HEK293T (cell line): Measurements from ENCODE around the gene P2RX7.

Experiments
- CTCF ChIA-PET: fragments of 350-600 bp; formaldehyde crosslinking; extraction: SDS; loops from one replicate; lab custom pipeline; 2021; ENCODE audit warnings: antibody characterized with exemption, inconsistent platforms; lab: Yijun Ruan, JAX
- POLR2A ChIA-PET: fragments of 350-600 bp; formaldehyde crosslinking; extraction: SDS; loops from one replicate; lab custom pipeline; 2020; ENCODE audit warnings: antibody characterized with exemption, inconsistent platforms; lab: Yijun Ruan, JAX
- DNase-seq: peaks from one replicate; pipeline ENCODE4 v3.0.0; 2012; ENCODE audit warnings: mixed read lengths; ENCODE audit errors: extremely low spot score
- ARNT ChIP-seq: fragments of 450-650 bp; IDR thresholded peaks from 2 replicates; pipeline ENCODE4 v1.6.1; 2017; ENCODE audit warnings: mild to moderate bottlenecking
- BHLHE40 ChIP-seq: fragments of 450-650 bp; IDR thresholded peaks from 2 replicates; pipeline ENCODE4 v1.6.1; 2016; ENCODE audit warnings: mild to moderate bottlenecking, moderate library complexity, borderline replicate concordance
- CTBP1 ChIP-seq: fragments of 450-650 bp; IDR thresholded peaks from 2 replicates; pipeline ENCODE4 v1.6.1; 2016; ENCODE audit warnings: borderline replicate concordance
- ELF4 ChIP-seq: fragments of 450-650 bp; IDR thresholded peaks from 2 replicates; pipeline ENCODE4 v1.6.1; 2017; ENCODE audit warnings: antibody characterized with exemption
- FOXA1 ChIP-seq: fragments of 450-650 bp; IDR thresholded peaks from 2 replicates; pipeline ENCODE4 v1.6.1; 2016; ENCODE audit warnings: mild to moderate bottlenecking
- FOXK2 ChIP-seq: fragments of 450-650 bp; IDR thresholded peaks from 2 replicates; pipeline ENCODE4 v1.6.1; 2016; ENCODE audit warnings: mild to moderate bottlenecking
- FOXM1 ChIP-seq: fragments of 450-650 bp; IDR thresholded peaks from 2 replicates; pipeline ENCODE4 v1.6.1; 2017; ENCODE audit warnings: mild to moderate bottlenecking, borderline replicate concordance
- HDGF ChIP-seq: fragments of 450-650 bp; IDR thresholded peaks from 2 replicates; pipeline ENCODE4 v1.6.1; 2017; ENCODE audit warnings: antibody characterized with exemption, borderline replicate concordance
- L3MBTL2 ChIP-seq: fragments of 450-650 bp; conservative IDR thresholded peaks from 2 replicates; pipeline ENCODE4 v1.6.1; 2016; ENCODE audit warnings: mild to moderate bottlenecking
- LEF1 ChIP-seq: fragments of 450-650 bp; IDR thresholded peaks from 2 replicates; pipeline ENCODE4 v1.6.1; 2017; ENCODE audit warnings: mild to moderate bottlenecking, borderline replicate concordance
- NFRKB ChIP-seq: fragments of 450-650 bp; IDR thresholded peaks from 2 replicates; pipeline ENCODE4 v1.6.1; 2016; ENCODE audit warnings: mild to moderate bottlenecking, moderate library complexity
- SP1 ChIP-seq: fragments of 450-650 bp; IDR thresholded peaks from 2 replicates; pipeline ENCODE4 v1.6.1; 2017
- SUZ12 ChIP-seq: fragments of 450-650 bp; IDR thresholded peaks from 2 replicates; pipeline ENCODE4 v1.6.1; 2016; ENCODE audit warnings: mild to moderate bottlenecking
- TARDBP ChIP-seq: fragments of 450-650 bp; IDR thresholded peaks from 2 replicates; pipeline ENCODE4 v1.6.1; 2016
- ZNF384 ChIP-seq: fragments of 450-650 bp; IDR thresholded peaks from 2 replicates; pipeline ENCODE4 v1.6.1; 2016
- TF ChIP-seq, protein P1 (sequence below): fragments of 450-650 bp; IDR thresholded peaks from 2 replicates; pipeline ENCODE4 v1.6.1; 2016

The P2RX7 gene

DNA sequence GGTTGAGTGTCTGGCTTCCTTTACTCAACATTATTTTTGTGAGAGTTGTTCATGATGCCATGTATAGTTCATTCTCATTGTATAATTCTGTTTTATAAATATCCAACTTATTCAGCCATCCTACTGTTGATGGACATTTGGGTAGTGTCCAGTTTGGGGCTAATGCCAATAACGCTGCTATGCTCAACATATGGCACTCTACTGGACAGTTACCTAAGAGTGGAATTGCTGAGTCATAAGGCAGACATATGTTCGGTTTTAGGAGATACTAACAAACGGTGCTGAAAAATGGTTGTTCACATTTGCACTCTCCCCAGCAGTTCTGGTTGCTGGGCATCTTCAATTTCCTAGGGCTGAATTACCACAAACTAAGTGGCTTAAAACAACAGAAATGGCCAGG is 48.5 kb downstream of the P2RX7 start:
- POLR2A ChIA-PET = no interaction called here
- TF ChIP-seq NFRKB = no peak
- no peak for TF ChIP-seq SP1
- no peak for TF ChIP-seq SUZ12
- TF ChIP-seq FOXA1 = no peak
- TF ChIP-seq BHLHE40 = no peak
- TF ChIP-seq, protein P1, sequence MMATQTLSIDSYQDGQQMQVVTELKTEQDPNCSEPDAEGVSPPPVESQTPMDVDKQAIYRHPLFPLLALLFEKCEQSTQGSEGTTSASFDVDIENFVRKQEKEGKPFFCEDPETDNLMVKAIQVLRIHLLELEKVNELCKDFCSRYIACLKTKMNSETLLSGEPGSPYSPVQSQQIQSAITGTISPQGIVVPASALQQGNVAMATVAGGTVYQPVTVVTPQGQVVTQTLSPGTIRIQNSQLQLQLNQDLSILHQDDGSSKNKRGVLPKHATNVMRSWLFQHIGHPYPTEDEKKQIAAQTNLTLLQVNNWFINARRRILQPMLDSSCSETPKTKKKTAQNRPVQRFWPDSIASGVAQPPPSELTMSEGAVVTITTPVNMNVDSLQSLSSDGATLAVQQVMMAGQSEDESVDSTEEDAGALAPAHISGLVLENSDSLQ = no peak
- TF ChIP-seq TARDBP = no peak
- TF ChIP-seq HDGF = no peak
- no peak for TF ChIP-seq FOXK2
- no peak for TF ChIP-seq FOXM1
- no peak for TF ChIP-seq L3MBTL2
- TF ChIP-seq ARNT = no peak
- DNase-seq = no peak
- CTCF ChIA-PET = no interaction called here

DNA sequence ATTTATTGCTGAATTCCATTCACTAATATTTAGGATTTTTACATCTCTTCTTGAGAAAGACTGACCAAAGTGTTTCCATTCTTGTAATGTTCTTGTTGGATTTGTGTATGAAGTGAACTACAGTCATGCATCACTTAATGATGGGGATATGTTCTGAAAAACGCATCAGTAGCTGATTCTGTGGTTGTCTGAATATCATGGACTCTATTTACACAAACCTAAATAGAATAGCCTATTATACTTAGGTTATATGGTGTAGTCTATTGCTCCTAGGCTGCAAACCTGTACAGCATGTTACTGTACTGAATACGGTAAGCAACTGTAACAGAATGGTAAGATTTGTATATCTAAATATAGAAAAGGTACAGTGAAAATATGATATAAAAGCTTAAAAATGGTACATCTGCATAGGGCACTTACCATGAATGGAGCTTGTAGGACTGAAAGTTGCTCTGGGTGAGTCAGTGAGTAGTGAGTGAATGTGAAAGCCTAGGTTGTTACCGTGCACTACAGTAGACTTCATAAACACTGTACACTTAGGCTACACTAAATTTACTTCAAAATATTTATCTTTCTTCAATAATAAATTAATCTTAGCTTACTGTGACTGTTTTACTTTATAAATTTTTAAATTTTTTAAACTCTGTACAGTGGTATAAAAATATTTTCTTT is 49.7 kb downstream of the P2RX7 start:
- no peak for DNase-seq
- ChIA-PET POLR2A (no interaction called here), CTCF (interaction anchor here (0.6 kb wide), 1 partner anchor 19 kb away, joined by 4 read pairs; no protein-coding TSS in a partner anchor)
- TF ChIP-seq HDGF (no peak), L3MBTL2 (no peak), CTBP1 (no peak), BHLHE40 (no peak), FOXA1 (no peak), NFRKB (no peak), ZNF384 (no peak), SUZ12 (no peak), SP1 (no peak), ELF4 (no peak), FOXK2 (no peak), ARNT (no peak), FOXM1 (no peak)

DNA sequence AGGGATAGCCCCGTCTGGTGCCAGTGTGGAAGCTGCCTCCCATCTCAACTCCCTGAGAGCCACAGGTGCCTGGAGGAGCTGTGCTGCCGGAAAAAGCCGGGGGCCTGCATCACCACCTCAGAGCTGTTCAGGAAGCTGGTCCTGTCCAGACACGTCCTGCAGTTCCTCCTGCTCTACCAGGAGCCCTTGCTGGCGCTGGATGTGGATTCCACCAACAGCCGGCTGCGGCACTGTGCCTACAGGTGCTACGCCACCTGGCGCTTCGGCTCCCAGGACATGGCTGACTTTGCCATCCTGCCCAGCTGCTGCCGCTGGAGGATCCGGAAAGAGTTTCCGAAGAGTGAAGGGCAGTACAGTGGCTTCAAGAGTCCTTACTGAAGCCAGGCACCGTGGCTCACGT is 51.7 kb downstream of the P2RX7 start:
- ChIA-PET CTCF (no interaction called here), POLR2A (no interaction called here)
- no peak for DNase-seq
- TF ChIP-seq ARNT = no peak
- no peak for TF ChIP-seq SP1

DNA sequence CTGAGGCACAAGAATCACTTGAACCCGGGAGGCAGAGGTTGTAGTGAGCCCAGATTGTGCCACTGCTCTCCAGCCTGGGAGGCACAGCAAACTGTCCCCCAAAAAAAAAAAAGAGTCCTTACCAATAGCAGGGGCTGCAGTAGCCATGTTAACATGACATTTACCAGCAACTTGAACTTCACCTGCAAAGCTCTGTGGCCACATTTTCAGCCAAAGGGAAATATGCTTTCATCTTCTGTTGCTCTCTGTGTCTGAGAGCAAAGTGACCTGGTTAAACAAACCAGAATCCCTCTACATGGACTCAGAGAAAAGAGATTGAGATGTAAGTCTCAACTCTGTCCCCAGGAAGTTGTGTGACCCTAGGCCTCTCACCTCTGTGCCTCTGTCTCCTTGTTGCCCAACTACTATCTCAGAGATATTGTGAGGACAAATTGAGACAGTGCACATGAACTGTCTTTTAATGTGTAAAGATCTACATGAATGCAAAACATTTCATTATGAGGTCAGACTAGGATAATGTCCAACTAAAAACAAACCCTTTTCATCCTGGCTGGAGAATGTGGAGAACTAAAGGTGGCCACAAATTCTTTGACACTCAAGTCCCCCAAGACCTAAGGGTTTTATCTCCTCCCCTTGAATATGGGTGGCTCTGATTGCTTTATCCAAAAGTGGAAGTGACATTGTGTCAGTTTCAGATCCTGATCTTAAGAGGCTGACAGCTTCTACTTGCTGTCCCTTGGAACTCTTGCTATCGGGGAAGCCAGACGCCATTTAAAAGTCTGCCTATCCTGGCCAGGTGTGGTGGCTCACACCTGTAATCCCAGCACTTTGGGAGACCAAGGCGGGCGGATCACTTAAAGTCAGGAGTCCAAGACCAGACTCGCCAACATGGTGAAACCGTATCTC is 52.6 kb downstream of the P2RX7 start:
- CTCF ChIA-PET = no interaction called here
- POLR2A ChIA-PET = no interaction called here
- DNase-seq = no peak
- TF ChIP-seq LEF1 (no peak), ELF4 (no peak), SP1 (no peak), HDGF (no peak), NFRKB (no peak), L3MBTL2 (no peak), ARNT (no peak), CTBP1 (no peak)
- TF ChIP-seq, protein P1 = no peak

DNA sequence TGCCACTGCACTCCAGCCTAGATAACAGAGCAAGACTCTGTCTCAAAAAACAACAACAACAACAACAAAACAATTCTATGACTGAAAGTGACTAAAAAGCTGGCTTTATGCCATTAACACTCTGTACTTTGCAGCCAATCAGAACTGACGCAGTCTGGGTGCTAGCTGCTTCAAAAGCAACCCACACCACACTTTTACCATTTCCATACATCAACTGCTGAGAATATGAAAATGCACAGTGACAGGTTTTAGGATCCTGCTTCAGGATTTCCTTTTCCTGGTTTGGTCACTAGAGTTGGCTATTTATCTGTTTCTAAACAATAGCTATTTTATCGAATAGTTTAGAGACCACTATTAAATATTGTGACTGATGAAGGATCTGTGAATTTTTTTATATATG is 54.1 kb downstream of the P2RX7 start:
- TF ChIP-seq FOXA1 (no peak), LEF1 (no peak), SP1 (no peak), BHLHE40 (no peak), ZNF384 (no peak), FOXM1 (no peak), L3MBTL2 (no peak), ARNT (no peak), CTBP1 (no peak), HDGF (no peak), ELF4 (no peak), SUZ12 (no peak), FOXK2 (no peak), NFRKB (no peak), TARDBP (no peak)
- TF ChIP-seq, protein P1 = no peak
- ChIA-PET POLR2A (no interaction called here), CTCF (no interaction called here)
- DNase-seq = no peak

DNA sequence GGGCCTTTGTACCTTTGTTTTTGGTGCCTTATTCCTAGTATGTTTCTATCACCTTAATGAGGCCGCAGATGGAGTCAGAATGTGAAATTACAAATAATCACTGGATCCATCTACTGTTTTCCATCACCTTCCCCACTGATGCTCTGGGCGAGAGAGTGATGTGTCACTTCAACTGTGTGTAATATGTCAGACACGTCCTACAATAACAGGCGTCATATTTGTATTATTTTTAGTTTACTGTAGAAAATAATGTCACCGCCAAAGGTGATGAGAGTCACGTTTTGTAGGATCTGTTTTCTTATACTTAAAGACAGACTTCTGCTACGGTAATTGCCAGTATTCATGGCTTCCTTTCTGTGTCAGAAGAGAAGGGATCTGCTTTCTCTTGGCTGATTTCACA is 54.8 kb downstream of the P2RX7 start:
- CTCF ChIA-PET = no interaction called here

More for the DNA sequence above, 54.8 kb downstream of the P2RX7 start:
- no peak for TF ChIP-seq HDGF
- TF ChIP-seq FOXM1 = no peak
- no peak for TF ChIP-seq CTBP1
- no peak for TF ChIP-seq ELF4
- no peak for TF ChIP-seq NFRKB
- TF ChIP-seq LEF1 = no peak
- DNase-seq = no peak
- POLR2A ChIA-PET = no interaction called here
